ENCODE measurements around the gene AMPD3.
"Not testable (repeated sequence)": the region's sequence is repeated elsewhere in the genome, so short reads cannot be mapped to it uniquely, and the experiment has no call there.

The AMPD3 gene

GRCh38 chr11:10436224-10436623, 18.8 kb upstream of the AMPD3 start:
- 89 to 100% methylated on average over 1 of the region's 1 CpG for WGBS, 2 experiments
- Histone ChIP-seq H3K4me3 (ENCODE audit: insufficient read depth, low read depth, low read length) (no peak overlapping the region), H3K27me3 (ENCODE audit: control insufficient read depth, insufficient read depth, low read length, poor library complexity, severe bottlenecking) (no peaks in the 10 kb centered on the region), H3K4me1 (ENCODE audit: control insufficient read depth, insufficient read depth, low read length) (no peaks in the 10 kb centered on the region), H3K36me3 (ENCODE audit: control insufficient read depth, insufficient read depth, low read length) (no peaks in the 10 kb centered on the region), H3K27ac (ENCODE audit: insufficient read depth, low read depth, low read length, poor library complexity, severe bottlenecking) (no peak overlapping the region), H3K9me3 (ENCODE audit: control insufficient read depth, low read length) (no peaks in the 10 kb centered on the region)

GRCh38 chr11:10436683-10437082, 18.4 kb upstream of the AMPD3 start:
- H3K4me1 ChIP-seq (ENCODE audit: control insufficient read depth, insufficient read depth, low read length); H3K27ac ChIP-seq (ENCODE audit: insufficient read depth, low read depth, low read length, poor library complexity, severe bottlenecking); H3K4me3 ChIP-seq (ENCODE audit: insufficient read depth, low read depth, low read length); H3K36me3 ChIP-seq (ENCODE audit: control insufficient read depth, insufficient read depth, low read length); H3K27me3 ChIP-seq (ENCODE audit: control insufficient read depth, insufficient read depth, low read length, poor library complexity, severe bottlenecking); H3K9me3 ChIP-seq (ENCODE audit: control insufficient read depth, low read length): not testable (repeated sequence)
- 89 to 96% methylated on average over 1 of the region's 1 CpG for WGBS, 2 experiments

- H3K27ac ChIP-seq (ENCODE audit: insufficient read depth, low read depth, low read length, poor library complexity, severe bottlenecking), result no peak overlapping the region
- no peaks in the 10 kb centered on the region for H3K9me3 ChIP-seq (ENCODE audit: control insufficient read depth, low read length)
- H3K36me3 ChIP-seq (ENCODE audit: control insufficient read depth, insufficient read depth, low read length), result no peaks in the 10 kb centered on the region
- H3K27me3 ChIP-seq (ENCODE audit: control insufficient read depth, insufficient read depth, low read length, poor library complexity, severe bottlenecking), result no peaks in the 10 kb centered on the region
- no peak overlapping the region for H3K4me3 ChIP-seq (ENCODE audit: insufficient read depth, low read depth, low read length)
- H3K4me1 ChIP-seq (ENCODE audit: control insufficient read depth, insufficient read depth, low read length), result no peaks in the 10 kb centered on the region
Measured at GRCh38 chr11:10438458-10438857, 16.6 kb upstream of the AMPD3 start.

GRCh38 chr11:10439351-10439750, 15.7 kb upstream of the AMPD3 start:
- H3K4me3 ChIP-seq (ENCODE audit: insufficient read depth, low read depth, low read length), result no peak overlapping the region
- H3K27ac ChIP-seq (ENCODE audit: insufficient read depth, low read depth, low read length, poor library complexity, severe bottlenecking), result no peak overlapping the region
- no peaks in the 10 kb centered on the region for H3K27me3 ChIP-seq (ENCODE audit: control insufficient read depth, insufficient read depth, low read length, poor library complexity, severe bottlenecking)
- no peaks in the 10 kb centered on the region for H3K4me1 ChIP-seq (ENCODE audit: control insufficient read depth, insufficient read depth, low read length)
- no peaks in the 10 kb centered on the region for H3K36me3 ChIP-seq (ENCODE audit: control insufficient read depth, insufficient read depth, low read length)
- no peaks in the 10 kb centered on the region for H3K9me3 ChIP-seq (ENCODE audit: control insufficient read depth, low read length)
- 98% methylated on average over 1 to 2 of the region's 2 CpGs for WGBS, 2 experiments

GRCh38 chr11:10439924-10440323, 15.1 kb upstream of the AMPD3 start:
- H3K4me1 ChIP-seq (ENCODE audit: control insufficient read depth, insufficient read depth, low read length), result no peaks in the 10 kb centered on the region
- no peaks in the 10 kb centered on the region for H3K27me3 ChIP-seq (ENCODE audit: control insufficient read depth, insufficient read depth, low read length, poor library complexity, severe bottlenecking)
- 91 to 96% methylated on average over 6 of the region's 6 CpGs for WGBS, 2 experiments
- no peak overlapping the region for H3K27ac ChIP-seq (ENCODE audit: insufficient read depth, low read depth, low read length, poor library complexity, severe bottlenecking)
- no peaks in the 10 kb centered on the region for H3K36me3 ChIP-seq (ENCODE audit: control insufficient read depth, insufficient read depth, low read length)
- H3K4me3 ChIP-seq (ENCODE audit: insufficient read depth, low read depth, low read length), result no peak overlapping the region
- H3K9me3 ChIP-seq (ENCODE audit: control insufficient read depth, low read length), result no peaks in the 10 kb centered on the region

- H3K27ac ChIP-seq (ENCODE audit: insufficient read depth, low read depth, low read length, poor library complexity, severe bottlenecking), result no peak overlapping the region
- no peak overlapping the region for H3K4me3 ChIP-seq (ENCODE audit: insufficient read depth, low read depth, low read length)
- no peaks in the 10 kb centered on the region for H3K4me1 ChIP-seq (ENCODE audit: control insufficient read depth, insufficient read depth, low read length)
- H3K27me3 ChIP-seq (ENCODE audit: control insufficient read depth, insufficient read depth, low read length, poor library complexity, severe bottlenecking), result no peaks in the 10 kb centered on the region
- no peaks in the 10 kb centered on the region for H3K9me3 ChIP-seq (ENCODE audit: control insufficient read depth, low read length)
- H3K36me3 ChIP-seq (ENCODE audit: control insufficient read depth, insufficient read depth, low read length), result no peaks in the 10 kb centered on the region
Measured at GRCh38 chr11:10440401-10440800, 14.7 kb upstream of the AMPD3 start.

GRCh38 chr11:10441091-10441490, 14.0 kb upstream of the AMPD3 start:
- no peak overlapping the region for H3K4me3 ChIP-seq (ENCODE audit: insufficient read depth, low read depth, low read length)
- no peak overlapping the region for H3K27ac ChIP-seq (ENCODE audit: insufficient read depth, low read depth, low read length, poor library complexity, severe bottlenecking)
- no peaks in the 10 kb centered on the region for H3K4me1 ChIP-seq (ENCODE audit: control insufficient read depth, insufficient read depth, low read length)
- 96 to 100% methylated on average over 3 of the region's 4 CpGs for WGBS, 2 experiments
- no peaks in the 10 kb centered on the region for H3K9me3 ChIP-seq (ENCODE audit: control insufficient read depth, low read length)
- no peaks in the 10 kb centered on the region for H3K36me3 ChIP-seq (ENCODE audit: control insufficient read depth, insufficient read depth, low read length)
- H3K27me3 ChIP-seq (ENCODE audit: control insufficient read depth, insufficient read depth, low read length, poor library complexity, severe bottlenecking), result no peaks in the 10 kb centered on the region

- H3K4me3 ChIP-seq (ENCODE audit: insufficient read depth, low read depth, low read length), result no peak overlapping the region
- no peak overlapping the region for H3K27ac ChIP-seq (ENCODE audit: insufficient read depth, low read depth, low read length, poor library complexity, severe bottlenecking)
- WGBS, 2 experiments, result 91 to 94% methylated on average over 7 to 8 of the region's 8 CpGs
- no peaks in the 10 kb centered on the region for H3K9me3 ChIP-seq (ENCODE audit: control insufficient read depth, low read length)
- H3K36me3 ChIP-seq (ENCODE audit: control insufficient read depth, insufficient read depth, low read length), result no peaks in the 10 kb centered on the region
- H3K27me3 ChIP-seq (ENCODE audit: control insufficient read depth, insufficient read depth, low read length, poor library complexity, severe bottlenecking), result no peaks in the 10 kb centered on the region
- no peaks in the 10 kb centered on the region for H3K4me1 ChIP-seq (ENCODE audit: control insufficient read depth, insufficient read depth, low read length)
Measured at GRCh38 chr11:10441652-10442503, 13.2 kb upstream of the AMPD3 start.

- H3K9me3 ChIP-seq (ENCODE audit: control insufficient read depth, low read length), result no peaks in the 10 kb centered on the region
- 93 to 96% methylated on average over 7 of the region's 7 CpGs for WGBS, 2 experiments
Measured at GRCh38 chr11:10443152-10443551, 11.9 kb upstream of the AMPD3 start.

GRCh38 chr11:10443721-10444235, 11.3 kb upstream of the AMPD3 start:
- no peaks in the 10 kb centered on the region for H3K36me3 ChIP-seq (ENCODE audit: control insufficient read depth, insufficient read depth, low read length)
- H3K9me3 ChIP-seq (ENCODE audit: control insufficient read depth, low read length), result no peaks in the 10 kb centered on the region
- no peak overlapping the region for H3K27ac ChIP-seq (ENCODE audit: insufficient read depth, low read depth, low read length, poor library complexity, severe bottlenecking)
- H3K27me3 ChIP-seq (ENCODE audit: control insufficient read depth, insufficient read depth, low read length, poor library complexity, severe bottlenecking), result peaks cover 11% of the 10 kb centered on the region
- no peaks in the 10 kb centered on the region for H3K4me1 ChIP-seq (ENCODE audit: control insufficient read depth, insufficient read depth, low read length)
- WGBS, 2 experiments, result 96% methylated on average over 4 of the region's 4 CpGs
- no peak overlapping the region for H3K4me3 ChIP-seq (ENCODE audit: insufficient read depth, low read depth, low read length)

More at GRCh38 chr11:10443152-10443551, 11.9 kb upstream of the AMPD3 start:
- no peak overlapping the region for H3K4me3 ChIP-seq (ENCODE audit: insufficient read depth, low read depth, low read length)
- H3K4me1 ChIP-seq (ENCODE audit: control insufficient read depth, insufficient read depth, low read length), result no peaks in the 10 kb centered on the region
- no peak overlapping the region for H3K27ac ChIP-seq (ENCODE audit: insufficient read depth, low read depth, low read length, poor library complexity, severe bottlenecking)
- no peaks in the 10 kb centered on the region for H3K36me3 ChIP-seq (ENCODE audit: control insufficient read depth, insufficient read depth, low read length)
- H3K27me3 ChIP-seq (ENCODE audit: control insufficient read depth, insufficient read depth, low read length, poor library complexity, severe bottlenecking), result peaks cover 6% of the 10 kb centered on the region

All from ectodermal cell (in vitro differentiated cells).